Effector memory CD8-positive, alpha-beta T cell (primary cell): Measurements from ENCODE around the gene ZMIZ2.
"Not testable (repeated sequence)": the region's sequence is repeated elsewhere in the genome, so short reads cannot be mapped to it uniquely, and the experiment has no call there.

ENCODE experiments used
- ATAC-seq: fragments of 150-1000 bp; cut with Tn5 transposase; replicated peaks from 2 replicates; pipeline ENCODE4 v1.10.0; 2021; ENCODE audit warnings: mild to moderate bottlenecking, moderate library complexity
- DNase-seq, 3 experiments: peaks; one replicate each; pipeline ENCODE4 v3.0.0; 2021
- H3K27ac Mint-ChIP-seq, 2 donors: one replicate each; pipeline ENCODE4 v1.8.0; 2022; ENCODE audit warnings: mild to moderate bottlenecking in 2 of 2, mixed read lengths in 2 of 2, moderate library complexity in 2 of 2
- H3K27me3 Mint-ChIP-seq, 2 donors: one replicate each; pipeline ENCODE4 v1.8.0; 2022; ENCODE audit warnings: mixed read lengths in 2 of 2
- H3K36me3 Mint-ChIP-seq: one replicate; pipeline ENCODE4 v1.8.0; 2022; ENCODE audit warnings: mild to moderate bottlenecking, moderate library complexity, mixed read lengths; ENCODE audit not compliant: insufficient read depth
- H3K4me1 Mint-ChIP-seq, 2 donors: one replicate each; pipeline ENCODE4 v1.8.0; 2022; ENCODE audit warnings: low read depth in 2 of 2, mixed read lengths in 2 of 2
- H3K4me3 Mint-ChIP-seq, 2 donors: one replicate each; pipeline ENCODE4 v1.8.0; 2022; ENCODE audit warnings: mild to moderate bottlenecking in 2 of 2, mixed read lengths in 2 of 2, moderate library complexity in 2 of 2
- H3K9me3 Mint-ChIP-seq, 2 donors: one replicate each; pipeline ENCODE4 v1.8.0; 2022; ENCODE audit warnings: mixed read lengths in 2 of 2
- total RNA-seq, 9 experiments: gene quantifications; one replicate each; lab custom pipeline; 2026; lab: John Stamatoyannopoulos, UW

Gene ZMIZ2, protein sequence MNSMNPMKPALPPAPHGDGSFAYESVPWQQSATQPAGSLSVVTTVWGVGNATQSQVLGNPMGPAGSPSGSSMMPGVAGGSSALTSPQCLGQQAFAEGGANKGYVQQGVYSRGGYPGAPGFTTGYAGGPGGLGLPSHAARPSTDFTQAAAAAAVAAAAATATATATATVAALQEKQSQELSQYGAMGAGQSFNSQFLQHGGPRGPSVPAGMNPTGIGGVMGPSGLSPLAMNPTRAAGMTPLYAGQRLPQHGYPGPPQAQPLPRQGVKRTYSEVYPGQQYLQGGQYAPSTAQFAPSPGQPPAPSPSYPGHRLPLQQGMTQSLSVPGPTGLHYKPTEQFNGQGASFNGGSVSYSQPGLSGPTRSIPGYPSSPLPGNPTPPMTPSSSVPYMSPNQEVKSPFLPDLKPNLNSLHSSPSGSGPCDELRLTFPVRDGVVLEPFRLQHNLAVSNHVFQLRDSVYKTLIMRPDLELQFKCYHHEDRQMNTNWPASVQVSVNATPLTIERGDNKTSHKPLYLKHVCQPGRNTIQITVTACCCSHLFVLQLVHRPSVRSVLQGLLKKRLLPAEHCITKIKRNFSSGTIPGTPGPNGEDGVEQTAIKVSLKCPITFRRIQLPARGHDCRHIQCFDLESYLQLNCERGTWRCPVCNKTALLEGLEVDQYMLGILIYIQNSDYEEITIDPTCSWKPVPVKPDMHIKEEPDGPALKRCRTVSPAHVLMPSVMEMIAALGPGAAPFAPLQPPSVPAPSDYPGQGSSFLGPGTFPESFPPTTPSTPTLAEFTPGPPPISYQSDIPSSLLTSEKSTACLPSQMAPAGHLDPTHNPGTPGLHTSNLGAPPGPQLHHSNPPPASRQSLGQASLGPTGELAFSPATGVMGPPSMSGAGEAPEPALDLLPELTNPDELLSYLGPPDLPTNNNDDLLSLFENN
- total RNA-seq: 64.2 to 113 (median 88.1) reads per million in 9 experiments

- ATAC-seq: peak; percentile 82
- H3K9me3 Mint-ChIP-seq: no peaks in the 10 kb centered on the region
- no peaks in the 10 kb centered on the region for H3K27me3 Mint-ChIP-seq
- H3K4me3 Mint-ChIP-seq: peak within 1 kb of the TSS; percentile 83 to 85
- H3K4me1 Mint-ChIP-seq: peaks cover 30 to 35% of the 10 kb centered on the region in 2 donors
- peak within 1 kb of the TSS; percentile 81 to 88 for H3K27ac Mint-ChIP-seq
- peak; percentile 86 to 95 (median 92) for DNase-seq
- H3K36me3 Mint-ChIP-seq: peaks cover 14% of the 10 kb centered on the region
These were observed at the start of gene ZMIZ2 for GRCh38 chr7:44748045-44748947. TSS of gene ZMIZ2 (plus strand) at chr7:44748847. CDS start at chr7:44756250, 7,403 bp downstream.

GRCh38 chr7:44699598-44699997 lies 49.0 kb upstream of the ZMIZ2 start:
- DNase-seq, H3K9me3 Mint-ChIP-seq, H3K4me3 Mint-ChIP-seq, H3K4me1 Mint-ChIP-seq, ATAC-seq, H3K27me3 Mint-ChIP-seq: not testable (repeated sequence)
- Mint-ChIP-seq H3K36me3 (peaks cover 90% of the 10 kb centered on the region), H3K27ac (peak overlapping the region; percentile 19 to 63)

DNA sequence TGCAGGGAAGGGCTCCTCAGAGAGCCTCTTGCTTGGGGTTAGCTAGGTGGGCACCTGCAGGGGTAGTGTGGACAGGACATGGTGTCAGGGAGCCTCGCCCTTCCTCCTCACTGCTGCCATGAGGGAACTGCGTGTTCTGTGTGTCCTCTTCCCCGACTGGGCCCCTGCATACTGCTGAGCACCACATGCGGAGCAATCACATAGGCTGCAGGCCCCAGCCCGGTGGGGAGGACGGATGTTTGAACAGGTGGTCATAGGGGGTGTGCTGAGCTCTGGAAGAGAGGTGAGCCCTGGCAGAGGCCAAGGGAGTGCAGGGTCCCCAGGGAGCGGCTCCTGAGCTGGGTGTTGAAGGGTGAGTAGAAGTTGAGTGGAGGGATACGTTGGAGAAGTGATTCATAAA lies 48.3 kb upstream of the ZMIZ2 start:
- H3K27ac Mint-ChIP-seq: peak overlapping the region; percentile 51 to 65
- DNase-seq: no peak
- no peak for ATAC-seq
- peaks cover 90% of the 10 kb centered on the region for H3K36me3 Mint-ChIP-seq
- peaks cover 0 to 4% of the 10 kb centered on the region in 2 donors for H3K4me1 Mint-ChIP-seq
- no peaks in the 10 kb centered on the region for H3K27me3 Mint-ChIP-seq
- no peaks in the 10 kb centered on the region for H3K9me3 Mint-ChIP-seq
- H3K4me3 Mint-ChIP-seq: no peak overlapping the region

DNA sequence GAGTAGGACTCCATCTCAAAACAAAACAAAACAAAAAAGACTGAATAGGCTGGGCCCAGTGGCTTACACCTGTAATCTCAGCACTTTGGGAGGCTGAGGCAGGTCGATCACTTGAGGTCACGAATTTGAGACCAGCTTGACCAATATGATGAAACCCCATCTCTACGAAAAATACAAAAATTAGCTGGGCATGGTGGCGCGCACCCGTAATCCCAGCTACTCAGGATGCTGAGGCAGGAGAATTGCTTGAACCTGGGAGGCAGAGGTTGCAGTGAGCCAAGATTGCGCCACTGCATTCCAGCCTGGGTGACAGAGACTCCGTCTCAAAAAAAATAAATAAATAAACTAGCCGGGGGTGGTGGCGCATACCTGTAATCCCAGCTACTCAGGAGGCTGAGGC lies 45.3 kb upstream of the ZMIZ2 start:
- not testable (repeated sequence) for ATAC-seq, H3K4me3 Mint-ChIP-seq, H3K27ac Mint-ChIP-seq, H3K4me1 Mint-ChIP-seq, H3K27me3 Mint-ChIP-seq, H3K9me3 Mint-ChIP-seq, DNase-seq
- H3K36me3 Mint-ChIP-seq: peaks cover 76% of the 10 kb centered on the region

DNA sequence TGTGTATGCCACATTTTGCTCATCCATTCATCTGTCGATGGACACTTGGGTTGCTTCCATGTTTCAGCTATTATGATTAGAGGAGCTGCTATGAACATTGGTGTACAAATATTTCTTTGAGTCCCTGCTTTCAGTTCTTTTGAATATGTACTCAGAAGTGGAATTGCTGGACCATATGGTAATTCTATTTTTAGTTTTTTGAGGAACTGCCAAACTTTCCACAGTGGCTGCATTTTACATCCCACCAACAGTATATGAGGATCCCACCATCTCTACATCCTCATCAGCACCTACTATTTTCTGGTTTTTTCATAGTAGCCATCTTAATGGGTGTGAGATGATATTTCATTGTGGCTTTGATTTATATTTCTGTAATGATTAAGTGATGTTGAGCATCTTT lies 44.7 kb upstream of the ZMIZ2 start:
- no peaks in the 10 kb centered on the region for H3K27me3 Mint-ChIP-seq
- H3K36me3 Mint-ChIP-seq: peaks cover 75% of the 10 kb centered on the region

DNA sequence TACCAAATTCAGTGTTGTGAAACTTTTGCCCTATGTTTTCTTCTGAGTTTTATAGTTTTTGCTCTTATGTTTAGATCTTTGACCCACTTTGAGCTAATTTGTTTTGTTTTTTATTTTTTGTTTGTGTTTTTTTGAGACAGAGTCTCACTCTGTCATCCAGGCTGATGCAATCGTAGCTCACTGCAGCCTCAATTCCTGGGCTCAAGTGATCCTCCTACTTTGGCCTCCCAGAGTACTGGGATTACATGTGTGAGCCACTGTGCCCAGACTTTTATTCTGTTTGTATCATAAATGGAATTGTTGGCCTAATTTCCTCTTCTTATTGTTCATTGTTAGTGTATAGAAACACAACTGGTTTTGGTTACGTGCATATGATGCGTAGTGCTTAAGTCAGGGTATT lies 43.2 kb upstream of the ZMIZ2 start:
- Mint-ChIP-seq H3K36me3 (peaks cover 62% of the 10 kb centered on the region), H3K27ac (peak overlapping the region; percentile 44 to 83), H3K4me3 (no peak overlapping the region), H3K27me3 (no peaks in the 10 kb centered on the region), H3K4me1 (peaks cover 0 to 4% of the 10 kb centered on the region in 2 donors), H3K9me3 (no peaks in the 10 kb centered on the region)
- DNase-seq (no peak), ATAC-seq (no peak)

More for the DNA sequence above, 44.7 kb upstream of the ZMIZ2 start:
- no peaks in the 10 kb centered on the region for H3K9me3 Mint-ChIP-seq
- DNase-seq (no peak), ATAC-seq (no peak)
- no peak overlapping the region for H3K27ac Mint-ChIP-seq
- H3K4me1 Mint-ChIP-seq: peaks cover 0 to 4% of the 10 kb centered on the region in 2 donors
- H3K4me3 Mint-ChIP-seq: no peak overlapping the region

DNA sequence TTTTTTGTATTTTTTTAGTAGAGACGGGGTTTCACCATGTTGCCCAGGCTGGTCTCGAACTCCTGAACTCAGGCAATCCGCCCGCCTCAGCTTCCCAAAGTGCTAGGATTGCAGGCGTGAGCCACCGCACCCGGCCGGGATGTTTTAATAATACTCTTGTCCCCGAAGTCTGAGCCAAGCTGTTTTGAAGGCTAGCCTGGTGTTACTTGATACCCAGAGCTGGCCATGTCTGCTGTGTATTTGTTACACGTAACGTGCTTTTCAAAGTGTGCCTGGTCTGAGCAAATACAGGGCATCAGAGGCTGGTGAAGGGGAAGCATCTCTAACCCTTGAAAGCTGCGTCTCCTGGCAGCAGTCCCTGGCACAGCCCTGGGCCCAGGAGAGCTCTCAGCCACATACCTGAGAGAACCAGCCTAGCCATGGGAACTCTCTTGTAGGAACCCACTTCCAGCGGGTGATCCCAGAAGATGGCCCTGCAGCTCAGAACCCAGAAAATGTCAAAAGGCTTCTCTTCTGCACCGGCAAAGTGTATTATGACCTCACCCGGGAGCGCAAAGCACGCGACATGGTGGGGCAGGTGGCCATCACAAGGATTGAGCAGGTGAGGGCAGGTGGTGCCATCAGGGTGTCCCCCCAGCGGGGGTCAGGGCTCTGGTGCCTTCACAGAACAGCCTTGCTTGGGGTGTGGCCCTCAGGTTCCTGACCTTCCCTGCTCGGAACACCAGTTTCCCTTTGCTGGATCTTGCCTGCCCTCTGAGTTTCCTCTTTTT lies 41.7 kb upstream of the ZMIZ2 start:
- no peaks in the 10 kb centered on the region for H3K9me3 Mint-ChIP-seq
- H3K4me1 Mint-ChIP-seq: peaks cover 4 to 11% of the 10 kb centered on the region in 2 donors
- no peak overlapping the region for H3K4me3 Mint-ChIP-seq
- DNase-seq (no peak), ATAC-seq (no peak)
- H3K27me3 Mint-ChIP-seq: no peaks in the 10 kb centered on the region
- H3K27ac Mint-ChIP-seq: no peak overlapping the region
- peaks cover 47% of the 10 kb centered on the region for H3K36me3 Mint-ChIP-seq

GRCh38 chr7:44707558-44708230 lies 41.0 kb upstream of the ZMIZ2 start:
- Mint-ChIP-seq H3K9me3 (no peaks in the 10 kb centered on the region), H3K4me3 (no peak overlapping the region), H3K4me1 (peaks cover 9 to 17% of the 10 kb centered on the region in 2 donors), H3K27me3 (no peaks in the 10 kb centered on the region), H3K27ac (peak overlapping the region in 1 of 2 donors; percentile 90), H3K36me3 (peaks cover 41% of the 10 kb centered on the region)
- DNase-seq (no peak), ATAC-seq (no peak)

DNA sequence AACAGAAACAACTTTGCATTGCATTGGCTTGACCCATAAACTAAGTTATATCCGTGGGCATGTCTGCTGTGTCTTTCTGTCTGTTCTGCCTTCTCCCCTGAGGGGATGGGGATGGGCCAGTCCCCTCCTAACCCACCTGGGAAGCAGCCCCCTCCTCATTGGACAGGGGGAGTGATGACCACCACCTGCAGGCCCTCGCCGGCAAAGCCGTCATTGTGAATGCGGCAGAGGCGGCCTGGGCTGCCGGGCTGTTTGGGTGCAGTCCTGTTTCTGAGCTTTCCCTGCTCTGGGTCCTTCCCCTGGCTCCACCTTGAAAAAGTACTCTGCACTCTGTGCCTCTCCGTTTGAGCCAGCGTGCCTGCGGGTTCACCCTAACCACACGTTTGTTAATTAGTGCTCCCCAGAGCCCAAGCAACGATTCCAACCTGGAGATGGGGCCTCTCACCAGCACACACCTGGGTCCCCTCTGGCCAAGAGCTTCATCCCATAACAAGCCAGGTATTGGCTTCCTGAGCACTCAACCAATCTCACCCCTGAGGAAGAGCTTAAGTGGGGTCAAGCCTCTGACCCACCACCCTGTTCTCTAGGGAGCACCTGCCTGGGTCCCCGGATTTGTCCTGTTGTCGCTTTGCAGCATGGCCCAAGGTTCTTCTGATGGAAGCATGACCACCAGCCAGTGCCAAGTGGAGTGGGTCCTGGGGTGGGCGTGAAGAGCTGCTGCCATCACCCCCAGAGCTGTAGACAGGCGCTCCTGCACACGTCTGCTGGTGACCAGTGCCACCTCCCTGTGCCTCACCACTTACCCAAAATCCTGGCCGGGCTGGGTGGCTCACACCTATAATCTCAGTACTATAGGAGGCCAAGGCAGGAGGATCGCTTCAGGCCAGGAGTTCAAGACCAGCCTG lies 39.4 kb upstream of the ZMIZ2 start:
- Mint-ChIP-seq H3K36me3 (peaks cover 26% of the 10 kb centered on the region), H3K4me1 (peaks cover 9 to 20% of the 10 kb centered on the region in 2 donors), H3K4me3 (no peak overlapping the region), H3K27ac (peak overlapping the region; percentile 89 to 90), H3K9me3 (no peaks in the 10 kb centered on the region), H3K27me3 (no peaks in the 10 kb centered on the region)
- no peak for ATAC-seq
- no peak for DNase-seq

DNA sequence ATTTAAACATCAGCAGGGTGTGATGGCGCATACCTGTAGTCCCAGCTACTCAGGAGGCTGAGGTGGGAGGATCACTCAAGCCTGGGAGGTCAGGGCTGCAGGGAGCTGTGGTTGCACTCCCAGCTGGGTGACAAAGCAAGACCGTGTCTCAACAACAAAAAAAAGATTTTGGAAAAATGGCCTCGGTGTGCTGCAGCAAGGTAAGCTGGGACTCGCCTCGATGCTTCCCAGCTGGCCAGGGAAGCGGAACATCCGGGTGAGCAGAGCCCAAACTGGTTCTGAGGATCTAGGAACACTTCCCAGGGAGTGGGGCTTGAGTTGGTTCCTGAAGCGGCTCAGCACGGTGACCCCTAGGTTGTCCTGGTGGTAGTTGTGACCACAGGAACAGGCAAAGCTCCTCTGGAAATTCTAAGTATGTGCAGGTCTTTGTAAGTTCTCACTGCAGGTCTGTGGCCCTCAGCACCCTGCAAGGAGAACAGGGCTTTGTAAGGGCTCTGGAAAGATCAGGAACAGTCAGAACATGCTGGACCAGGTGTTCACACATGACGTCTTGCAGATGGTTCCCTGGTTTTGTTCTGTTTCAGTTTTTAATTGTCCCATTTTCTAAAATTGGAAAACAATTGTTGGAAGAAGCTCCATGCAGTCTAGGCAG lies 38.6 kb upstream of the ZMIZ2 start:
- Mint-ChIP-seq H3K27me3 (no peaks in the 10 kb centered on the region), H3K36me3 (peaks cover 23% of the 10 kb centered on the region), H3K4me1 (peaks cover 9 to 20% of the 10 kb centered on the region in 2 donors), H3K27ac (peak overlapping the region; percentile 89 to 90), H3K4me3 (no peak overlapping the region), H3K9me3 (no peaks in the 10 kb centered on the region)
- no peak for DNase-seq
- ATAC-seq: no peak

DNA sequence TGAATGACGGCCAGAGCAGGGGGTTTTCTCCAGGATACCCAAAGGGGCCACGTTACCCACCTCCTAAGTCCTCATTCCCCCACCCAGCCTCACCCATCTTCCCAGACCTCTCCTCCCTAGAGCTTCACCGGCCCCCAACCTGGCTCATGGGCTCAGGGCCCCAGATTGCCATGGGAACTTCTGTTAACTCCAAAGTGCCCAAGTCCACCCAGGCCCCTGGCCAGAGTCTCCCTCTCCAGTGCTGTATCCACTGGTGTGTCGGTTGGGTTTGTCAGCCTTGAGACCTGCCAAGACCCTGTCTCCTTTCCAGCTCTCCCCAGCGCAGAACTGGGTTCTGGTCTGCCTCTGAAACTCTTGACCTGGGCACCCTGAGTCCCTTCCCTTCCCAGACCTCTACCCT lies 37.1 kb upstream of the ZMIZ2 start:
- no peaks in the 10 kb centered on the region for H3K9me3 Mint-ChIP-seq

More for the DNA sequence above, 37.1 kb upstream of the ZMIZ2 start:
- Mint-ChIP-seq H3K4me3 (no peak overlapping the region), H3K36me3 (peaks cover 14% of the 10 kb centered on the region), H3K27me3 (no peaks in the 10 kb centered on the region), H3K4me1 (peaks cover 9 to 20% of the 10 kb centered on the region in 2 donors), H3K27ac (peak overlapping the region; percentile 73 to 90)
- ATAC-seq (no peak), DNase-seq (no peak)
